A204.1 (cell line): ENCODE data around the gene KIF9.
"Not testable (repeated sequence)": the region's sequence is repeated elsewhere in the genome, so short reads cannot be mapped to it uniquely, and the experiment has no call there.

Experiments
- FAIRE-seq: peaks from 2 replicates; lab custom pipeline; 2012; peaks lifted over from hg19 to GRCh38; lab: Jason Lieb, UNC

The KIF9 gene

DNA sequence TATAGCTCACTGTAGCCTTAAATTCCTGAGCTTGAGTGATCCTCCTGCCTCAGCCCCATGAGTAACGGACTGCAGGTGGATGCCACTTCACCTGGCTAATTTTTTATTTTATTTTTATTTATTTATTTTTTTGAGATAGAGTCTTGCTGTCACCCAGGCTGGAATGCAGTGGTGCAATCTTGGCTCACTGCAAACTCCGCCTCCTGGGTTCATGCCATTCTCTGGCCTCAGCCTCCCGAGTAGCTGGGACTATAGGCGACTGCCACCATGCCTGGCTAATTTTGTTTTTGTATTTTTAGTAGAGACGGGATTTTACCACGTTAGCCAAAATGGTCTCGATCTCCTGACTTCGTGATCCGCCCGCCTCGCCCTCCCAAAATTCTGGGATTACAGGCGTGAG, 102.6 kb downstream of the KIF9 start:
- FAIRE-seq = not testable (repeated sequence)
